GM21515 (cell line): ENCODE results near the gene HIVEP3.

Source experiments
- ATAC-seq: cut with Tn5 transposase; IDR thresholded peaks from one replicate; pipeline ENCODE4 v1.9.1; 2021; ENCODE audit not compliant: unreplicated experiment

Gene HIVEP3

GRCh38 chr1:41592451-41593125 lies 326.1 kb downstream of the HIVEP3 start:
- no peak for ATAC-seq

DNA sequence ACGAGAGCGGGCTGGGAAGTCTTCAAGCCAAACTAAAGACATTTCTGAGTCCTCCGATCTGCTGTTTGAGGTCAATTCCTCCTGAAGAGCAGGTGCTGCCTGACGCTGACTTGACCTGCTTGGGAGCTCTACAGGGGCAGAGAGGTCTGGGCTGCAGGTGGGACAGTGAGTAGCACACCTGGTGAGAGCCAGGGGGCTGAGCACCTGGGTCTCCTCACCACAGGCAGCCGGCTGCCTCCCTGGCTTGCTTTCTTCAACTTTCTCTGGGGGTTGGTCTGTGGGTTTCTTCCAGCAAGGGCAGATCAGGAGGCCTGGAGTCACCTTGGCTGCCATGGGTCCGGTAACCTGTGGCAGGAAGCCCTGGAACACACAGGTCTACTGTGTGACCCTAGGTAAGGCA lies 326.8 kb downstream of the HIVEP3 start:
- no peak for ATAC-seq

GRCh38 chr1:41590331-41590730 lies 328.4 kb downstream of the HIVEP3 start:
- no peak for ATAC-seq

DNA sequence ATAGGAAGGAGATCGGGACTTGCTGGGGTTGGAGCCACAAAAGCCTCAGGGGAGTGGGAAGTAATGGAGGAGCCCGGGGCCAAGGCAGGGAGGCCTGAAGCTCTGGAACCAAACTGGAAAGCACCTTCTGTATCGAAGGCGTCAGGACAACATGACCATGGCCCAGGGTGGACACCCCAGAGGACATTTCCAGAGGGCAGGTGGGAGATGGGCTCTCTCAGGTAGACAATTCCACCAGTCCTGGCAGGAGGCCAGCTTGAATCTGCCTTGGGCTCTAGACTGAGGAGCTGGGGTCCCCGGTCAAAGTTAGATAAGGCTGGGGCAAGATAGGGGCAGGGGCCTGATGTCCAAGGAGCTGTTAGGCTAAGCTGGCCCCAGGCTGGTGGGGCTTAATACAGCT lies 329.3 kb downstream of the HIVEP3 start:
- ATAC-seq: no peak

GRCh38 chr1:41588334-41588875 lies 330.3 kb downstream of the HIVEP3 start:
- ATAC-seq: no peak

GRCh38 chr1:41587791-41588190 lies 330.9 kb downstream of the HIVEP3 start:
- ATAC-seq: no peak

- no peak for ATAC-seq
Observed at GRCh38 chr1:41586230-41586629, 332.5 kb downstream of the HIVEP3 start.

DNA sequence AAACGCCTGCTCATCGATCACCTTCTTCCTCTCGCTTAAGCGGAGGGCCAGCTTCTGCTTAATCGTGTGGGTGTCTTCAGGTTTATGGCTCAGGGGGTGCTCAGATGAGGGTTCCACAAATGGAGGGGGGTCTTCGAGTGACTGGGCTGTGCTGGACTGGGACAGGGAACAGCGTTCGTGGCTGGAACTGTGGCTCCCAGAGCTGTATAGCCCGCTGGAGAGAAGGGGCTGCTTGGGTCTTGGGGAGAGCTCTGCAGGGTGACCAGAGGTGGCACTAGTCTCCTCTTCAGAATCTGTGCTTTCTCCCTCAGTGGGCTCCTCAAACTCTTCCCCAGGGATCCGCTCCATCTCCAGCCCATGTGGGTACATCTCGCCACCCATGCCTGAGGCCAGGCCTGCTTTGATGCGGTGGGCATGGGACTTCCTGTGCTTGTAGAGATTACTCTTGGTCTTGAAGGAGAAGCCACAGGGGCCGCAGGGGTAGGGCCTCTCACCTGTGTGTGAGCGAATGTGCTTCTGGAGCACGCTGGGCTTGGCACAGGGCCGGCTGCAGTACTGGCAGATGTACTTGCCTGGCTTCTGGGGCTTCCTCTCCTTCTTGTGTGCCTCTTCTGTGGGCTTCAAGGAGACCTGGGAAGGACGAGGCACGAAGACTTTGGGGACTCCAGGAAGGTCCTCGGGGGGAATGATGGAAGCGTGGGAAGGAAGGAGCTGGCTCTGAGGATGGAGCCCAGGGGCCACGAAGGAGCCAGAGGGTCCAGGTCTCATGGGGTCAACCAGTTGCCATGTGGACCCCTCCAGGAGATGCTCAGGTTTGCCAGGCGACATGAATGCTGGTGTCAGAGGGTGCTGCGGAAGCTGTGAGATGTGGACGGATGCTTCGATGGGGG lies 334.8 kb downstream of the HIVEP3 start:
- ATAC-seq: no peak

DNA sequence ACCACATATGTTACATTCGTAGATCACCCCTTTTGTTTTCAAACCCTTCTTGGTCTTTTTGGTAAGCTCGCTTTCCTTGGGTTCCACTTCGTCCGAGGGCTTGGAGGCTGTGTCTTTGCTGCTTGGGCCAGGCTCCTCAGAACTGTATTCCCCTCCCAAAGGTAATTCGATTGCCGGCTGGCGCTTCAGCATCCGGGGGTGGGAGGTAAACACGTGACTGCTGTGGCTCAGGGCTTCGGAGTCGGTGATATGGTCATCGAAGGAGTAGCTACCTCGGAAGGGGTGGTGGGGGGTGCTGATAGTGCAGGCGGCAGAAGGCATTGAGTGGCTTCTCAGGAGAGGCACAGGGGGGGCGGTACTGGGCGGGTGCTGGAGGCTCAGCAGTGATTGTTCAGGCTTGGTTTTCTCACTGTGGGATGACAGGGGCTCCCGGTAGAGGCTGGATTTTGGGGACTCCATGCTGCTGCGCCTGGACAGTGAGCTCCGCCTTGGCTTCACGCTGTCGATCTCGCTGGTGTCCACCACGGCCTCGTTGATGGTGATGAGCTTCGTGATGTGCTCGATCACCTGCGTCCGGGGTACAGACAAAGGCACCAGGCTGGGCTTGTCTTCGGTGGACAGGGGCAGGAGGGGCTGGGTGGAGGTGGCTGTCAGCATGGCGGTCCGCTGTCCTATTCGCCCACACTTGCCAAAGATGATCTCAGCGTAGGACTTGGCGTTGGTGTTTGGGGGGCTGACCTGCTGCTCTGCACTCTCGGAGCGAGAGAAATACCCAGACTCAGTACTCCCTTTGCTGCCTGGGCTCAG lies 335.7 kb downstream of the HIVEP3 start:
- no peak for ATAC-seq

- ATAC-seq: no peak
Observed at GRCh38 chr1:41582351-41582750, 336.4 kb downstream of the HIVEP3 start.

GRCh38 chr1:41582004-41582325 lies 336.8 kb downstream of the HIVEP3 start:
- no peak for ATAC-seq

DNA sequence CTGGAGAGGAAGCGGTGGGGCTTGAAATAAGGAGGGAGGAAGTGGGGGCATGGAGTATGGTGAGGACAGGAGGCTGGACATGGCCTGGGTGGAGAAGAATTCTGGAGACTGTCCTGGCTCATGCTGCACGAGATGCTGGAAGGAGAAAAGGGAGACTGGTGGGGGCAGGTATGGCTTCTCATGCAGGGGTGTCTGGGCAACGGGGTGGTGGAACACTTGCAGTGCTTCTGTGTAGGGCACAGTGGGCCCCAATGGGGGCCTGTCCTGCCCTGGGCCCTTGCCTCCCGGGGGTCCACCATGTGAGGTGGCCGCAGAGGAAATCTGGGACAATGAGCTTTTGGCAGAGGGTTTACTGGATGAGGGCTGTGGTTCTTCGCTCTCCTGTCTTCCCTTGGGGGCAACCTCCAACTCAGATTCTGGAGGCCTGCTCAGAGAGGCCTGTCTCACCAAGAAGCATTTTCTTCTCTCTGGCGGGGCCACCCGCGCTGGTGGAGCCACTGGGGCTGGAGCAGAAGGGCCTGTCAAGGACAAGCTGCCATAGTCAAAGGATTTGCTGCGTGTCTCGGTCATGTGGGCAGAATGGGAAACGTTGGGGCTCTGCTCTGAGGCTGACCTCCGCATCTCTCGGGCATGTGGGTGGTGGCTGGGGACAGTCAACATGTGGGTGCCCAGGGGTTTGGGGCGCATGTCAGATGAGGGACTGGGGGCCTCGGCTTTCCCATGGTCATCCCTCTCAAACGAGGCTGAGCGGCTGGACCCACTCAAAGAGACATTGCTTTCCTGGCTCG lies 337.3 kb downstream of the HIVEP3 start:
- ATAC-seq: no peak

DNA sequence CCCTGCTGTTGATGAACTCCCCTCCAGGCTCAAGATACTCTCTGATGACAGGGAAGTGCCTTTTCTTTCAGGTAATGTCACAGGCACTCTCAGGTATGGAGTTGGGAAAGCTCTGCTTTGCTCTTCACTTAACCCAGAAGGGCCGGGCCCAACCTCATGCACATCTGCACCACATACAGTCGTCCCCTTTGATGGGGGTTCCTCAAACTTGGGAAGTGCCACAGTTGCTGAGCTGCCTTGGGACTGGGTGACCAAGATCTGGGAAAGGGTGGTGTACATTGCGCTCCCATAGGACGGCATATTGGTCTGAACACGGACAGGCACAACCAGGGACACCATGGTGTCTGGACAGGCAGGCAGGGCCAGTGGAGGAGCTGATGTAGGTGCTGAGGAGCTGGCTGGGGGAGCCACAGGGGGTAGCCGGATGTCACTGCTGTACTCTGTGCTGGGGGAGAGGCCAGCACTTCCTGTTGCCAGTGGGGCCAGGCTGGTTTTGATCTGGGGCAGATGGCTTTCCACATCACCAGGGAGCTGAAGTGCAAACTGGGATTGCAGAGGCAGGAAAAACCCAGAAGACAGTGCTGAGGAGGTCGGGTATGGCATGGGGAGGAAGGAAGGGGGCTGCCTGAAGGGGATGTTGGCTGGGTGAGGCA lies 338.1 kb downstream of the HIVEP3 start:
- ATAC-seq: no peak

DNA sequence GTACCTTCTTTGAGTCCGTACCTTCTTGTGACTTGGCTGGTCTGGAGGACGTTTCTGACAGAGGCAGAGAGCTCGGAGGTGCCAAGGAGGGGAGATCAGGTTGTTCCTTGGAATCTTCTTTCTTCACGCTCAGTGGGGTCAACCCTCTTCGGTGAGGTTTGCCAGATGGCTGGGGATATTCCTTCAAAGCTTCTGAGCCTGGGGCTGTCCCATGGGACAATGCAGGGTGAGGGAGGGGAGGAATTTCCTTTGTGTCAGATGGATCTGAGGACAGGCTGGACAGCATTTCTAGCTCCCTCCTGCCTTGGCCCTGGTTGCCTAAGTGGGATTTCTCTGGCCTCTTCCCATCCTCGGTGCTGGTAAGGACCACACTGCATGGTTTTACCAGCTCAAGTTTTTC lies 338.7 kb downstream of the HIVEP3 start:
- no peak for ATAC-seq

DNA sequence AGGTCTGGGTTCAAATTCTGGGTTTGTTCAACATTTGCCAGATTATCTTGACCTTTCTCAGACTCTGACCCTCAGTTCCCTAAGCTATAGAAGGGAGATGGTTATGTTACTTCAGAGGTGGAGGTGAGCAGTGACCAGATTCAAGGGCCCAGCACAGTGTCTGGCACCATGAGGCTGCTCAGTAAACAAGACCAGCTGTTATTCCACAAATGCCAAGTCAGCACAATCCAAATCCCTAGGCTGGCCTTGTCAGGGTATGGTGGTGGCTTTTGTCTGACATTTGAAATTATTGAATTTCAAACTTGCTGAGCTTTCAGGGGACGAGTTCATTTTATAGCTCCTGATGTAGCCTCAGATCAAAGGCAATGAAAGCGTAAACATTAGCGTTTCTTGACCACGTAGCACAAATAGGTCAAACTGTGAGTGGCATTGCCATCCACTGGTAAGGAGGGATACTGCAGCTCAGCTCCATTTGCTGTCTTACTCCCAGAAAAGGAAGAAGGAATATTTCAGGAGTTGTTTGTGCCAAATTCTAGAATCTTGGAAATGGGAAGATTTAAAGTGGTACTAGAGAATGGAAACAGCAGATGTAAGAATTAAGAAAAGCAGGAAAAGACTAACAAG lies 339.9 kb downstream of the HIVEP3 start:
- ATAC-seq: no peak

- ATAC-seq: no peak
Observed at GRCh38 chr1:41576620-41577019, 342.1 kb downstream of the HIVEP3 start.

- ATAC-seq: no peak
Observed at GRCh38 chr1:41576206-41576605, 342.5 kb downstream of the HIVEP3 start.

GRCh38 chr1:41574842-41575241 lies 343.9 kb downstream of the HIVEP3 start:
- ATAC-seq: no peak

GRCh38 chr1:41573785-41574713 lies 344.7 kb downstream of the HIVEP3 start:
- ATAC-seq: no peak
